H1 (cell line): ENCODE data around the gene RABGAP1.

Experiments used
- CEBPB ChIP-seq: IDR thresholded peaks from 2 replicates; pipeline ENCODE4 v1.6.1; 2012; ENCODE audit warnings: low read depth, low read length
- JUN ChIP-seq: IDR thresholded peaks from 2 replicates; pipeline ENCODE4 v1.6.1; 2011; ENCODE audit warnings: low read depth, mild to moderate bottlenecking, improper control_type of control experiment, low read length
- POLR2A ChIP-seq, 2 experiments: IDR thresholded peaks; 1 replicate in 1 of 2; 2 replicates in 1 of 2; pipeline ENCODE4 v1.6.1; 2011; ENCODE audit warnings: low read depth in 2 of 2, low read length in 2 of 2, mild to moderate bottlenecking in 2 of 2; ENCODE audit errors: control extremely low read depth in 1 of 2
- POLR2AphosphoS5 ChIP-seq: IDR thresholded peaks from 2 replicates; pipeline ENCODE4 v1.6.1; 2011; ENCODE audit warnings: low read depth, low read length
- RNF2 ChIP-seq: fragments of 200-900, 300-1000 bp; sonication (generic); IDR thresholded peaks from 2 replicates; pipeline ENCODE4 v1.7.1; 2016; ENCODE audit warnings: borderline replicate concordance, low read depth, mild to moderate bottlenecking, antibody characterized with exemption, low read length; ENCODE audit not compliant: poor library complexity, severe bottlenecking; ENCODE audit errors: missing control alignments
- SIN3A ChIP-seq, 2 experiments: IDR thresholded peaks in 1 of 2; conservative IDR thresholded peaks in 1 of 2; 2 replicates each; pipeline ENCODE4 v1.6.1; 2011 to 2012; ENCODE audit warnings: low read length in 2 of 2, improper control_type of control experiment in 1 of 2, low read depth in 1 of 2, mild to moderate bottlenecking in 1 of 2
- SIRT6 ChIP-seq: IDR thresholded peaks from one replicate; pipeline ENCODE4 v1.7.1; 2012; ENCODE audit warnings: low read length, inconsistent platforms
- TCF12 ChIP-seq: IDR thresholded peaks from 2 replicates; pipeline ENCODE4 v1.6.1; 2011; ENCODE audit warnings: low read depth, mild to moderate bottlenecking, low read length
- YY1 ChIP-seq: IDR thresholded peaks from 2 replicates; pipeline ENCODE4 v1.6.1; 2011; ENCODE audit warnings: low read depth, mild to moderate bottlenecking, low read length
- TF ChIP-seq, protein P1 (sequence below), 3 experiments: IDR thresholded peaks; 1 replicate in 2 of 3; 2 replicates in 1 of 3; pipeline versions ENCODE4 v1.5.1 to v1.6.1; 2011; ENCODE audit warnings: low read length in 3 of 3, mild to moderate bottlenecking in 3 of 3, inconsistent platforms in 2 of 3, low read depth in 1 of 3, moderate library complexity in 1 of 3; ENCODE audit not compliant: insufficient read depth in 1 of 3; ENCODE audit errors: control extremely low read depth in 1 of 3

DNA sequence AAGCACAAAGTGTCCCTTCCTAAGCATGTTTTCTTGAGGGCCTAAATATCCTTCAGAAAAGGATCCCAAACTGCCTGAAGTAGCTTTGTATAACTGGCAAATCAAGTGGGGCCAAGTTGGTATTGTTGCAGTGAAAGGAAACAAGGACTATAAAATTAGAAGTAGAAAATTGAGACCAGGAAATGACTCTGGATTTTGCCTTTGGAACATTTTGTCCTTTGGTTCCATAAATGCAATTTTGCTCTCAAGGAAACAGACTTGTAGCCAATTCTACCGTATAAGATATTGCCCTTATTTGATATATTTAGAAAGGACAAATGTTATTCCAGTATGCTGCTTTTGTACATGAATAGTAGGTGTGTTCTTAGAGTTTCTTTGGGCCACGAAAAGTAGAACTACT, 34.4 kb downstream of the RABGAP1 start:
- TF ChIP-seq, protein P1, sequence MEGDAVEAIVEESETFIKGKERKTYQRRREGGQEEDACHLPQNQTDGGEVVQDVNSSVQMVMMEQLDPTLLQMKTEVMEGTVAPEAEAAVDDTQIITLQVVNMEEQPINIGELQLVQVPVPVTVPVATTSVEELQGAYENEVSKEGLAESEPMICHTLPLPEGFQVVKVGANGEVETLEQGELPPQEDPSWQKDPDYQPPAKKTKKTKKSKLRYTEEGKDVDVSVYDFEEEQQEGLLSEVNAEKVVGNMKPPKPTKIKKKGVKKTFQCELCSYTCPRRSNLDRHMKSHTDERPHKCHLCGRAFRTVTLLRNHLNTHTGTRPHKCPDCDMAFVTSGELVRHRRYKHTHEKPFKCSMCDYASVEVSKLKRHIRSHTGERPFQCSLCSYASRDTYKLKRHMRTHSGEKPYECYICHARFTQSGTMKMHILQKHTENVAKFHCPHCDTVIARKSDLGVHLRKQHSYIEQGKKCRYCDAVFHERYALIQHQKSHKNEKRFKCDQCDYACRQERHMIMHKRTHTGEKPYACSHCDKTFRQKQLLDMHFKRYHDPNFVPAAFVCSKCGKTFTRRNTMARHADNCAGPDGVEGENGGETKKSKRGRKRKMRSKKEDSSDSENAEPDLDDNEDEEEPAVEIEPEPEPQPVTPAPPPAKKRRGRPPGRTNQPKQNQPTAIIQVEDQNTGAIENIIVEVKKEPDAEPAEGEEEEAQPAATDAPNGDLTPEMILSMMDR (IDR thresholded peaks at IDR 0.05; ENCODE audit: control extremely low read depth in 1 of 3, insufficient read depth in 1 of 3, low read depth in 1 of 3, low read length in 3 of 3): no peak
- TF ChIP-seq SIRT6 (no peak), TCF12 (no peak), YY1 (no peak), POLR2AphosphoS5 (no peak), JUN (no peak), SIN3A (conservative IDR thresholded peaks at IDR 0.05 in 1 of 2, IDR thresholded peaks at IDR 0.05 in 1 of 2; ENCODE audit: low read depth in 1 of 2, low read length in 2 of 2) (no peak), CEBPB (no peak), POLR2A (IDR thresholded peaks at IDR 0.05; ENCODE audit: control extremely low read depth in 1 of 2, low read depth in 2 of 2, low read length in 2 of 2) (no peak), RNF2 (no peak)
